HCT116 (cell line): ENCODE data around the gene NSUN7. TPM values are rescaled to one million over a fixed set of nuclear protein-coding genes. Genes with fewer than 3 reads are reported as not detected.

Experiments
- ATAC-seq: fragments of 200-7000 bp; cut with Tn5 transposase; 2 replicates; pipeline ENCODE4 v1.9.1; 2020; ENCODE audit warnings: mild to moderate bottlenecking, moderate library complexity
- BruUV-seq: library from RNA; stranded (reverse); fragments of 400-500 nt; replicated peaks from 2 replicates; lab custom pipeline; 2021; lab: Mats Ljungman, UMichigan
- CTCF ChIA-PET: fragments of 300-600 bp; sonication (Branson Sonifier 250); formaldehyde crosslinking; loops from one replicate; lab custom pipeline; 2021; ENCODE audit warnings: antibody characterized with exemption; lab: Charles Lee
- POLR2A ChIA-PET: fragments of 300-600, 350-600 bp; sonication (Branson Sonifier 250); formaldehyde crosslinking; loops from one replicate; lab custom pipeline; 2021; ENCODE audit warnings: antibody characterized with exemption; lab: Charles Lee
- RAD21 ChIA-PET, 2 experiments: fragments of 300-600 bp; sonication (Branson Sonifier 250); formaldehyde crosslinking; loops; one replicate each; lab custom pipeline; 2023; ENCODE audit warnings: low total read pairs in 2 of 2; ENCODE audit not compliant: uncharacterized antibody in 2 of 2, unreplicated experiment in 2 of 2, low non-redundant PET in 1 of 2; lab: Charles Lee
- DNase-seq: peaks from one replicate; pipeline ENCODE4 v3.0.0-alpha.2; 2010; ENCODE audit warnings: low read depth, low spot score
- H2AFZ ChIP-seq: fragments of 200-600 bp; shearing (Covaris generic), sonication (generic); 2 replicates; pipeline ENCODE4 v1.6.1; 2017; ENCODE audit warnings: low read depth, mixed run types, mixed read lengths, antibody characterized with exemption, low read length; ENCODE audit not compliant: poor library complexity, severe bottlenecking
- H3K27ac ChIP-seq: 2 replicates; pipeline ENCODE4 v1.5.1; 2012; ENCODE audit warnings: low read depth, low read length
- H3K27me3 ChIP-seq: fragments of 200-600 bp; sonication (generic); 2 replicates; pipeline ENCODE4 v1.6.1; 2016; ENCODE audit warnings: mixed run types, low read length, mixed read lengths; ENCODE audit not compliant: insufficient read depth
- H3K36me3 ChIP-seq, 2 experiments: fragments of 200-500 bp in 1 of 2; fragments of 200-600 bp in 1 of 2; sonication (Bioruptor generic) in 1 of 2; sonication (generic) in 1 of 2; 2 replicates each; pipeline versions ENCODE4 v1.5.1 to v1.6.1; 2014 to 2016; ENCODE audit warnings: low read length in 2 of 2, inconsistent platforms in 1 of 2, mixed read lengths in 1 of 2, mixed run types in 1 of 2; ENCODE audit not compliant: insufficient read depth in 2 of 2, control insufficient read depth in 1 of 2
- H3K4me1 ChIP-seq, 2 experiments: fragments of 200-600 bp in 1 of 2; sonication (generic) in 1 of 2; 2 replicates each; pipeline versions ENCODE4 v1.5.1 to v1.6.1; 2012 to 2017; ENCODE audit warnings: low read length in 2 of 2, inconsistent platforms in 1 of 2, mild to moderate bottlenecking in 1 of 2, mixed read lengths in 1 of 2, mixed run types in 1 of 2, moderate library complexity in 1 of 2; ENCODE audit not compliant: insufficient read depth in 2 of 2, control insufficient read depth in 1 of 2
- H3K4me2 ChIP-seq: fragments of 200-600 bp; sonication (generic); 2 replicates; pipeline ENCODE4 v1.6.1; 2017; ENCODE audit warnings: mixed run types, low read length, mixed read lengths
- H3K4me3 ChIP-seq, 2 experiments: fragments of 200-600 bp in 1 of 2; sonication (generic) in 1 of 2; replicated peaks in 1 of 2; 2 replicates each; pipeline ENCODE4 v1.5.1; 2011 to 2016; ENCODE audit warnings: low read length in 2 of 2, control low read depth in 1 of 2, low read depth in 1 of 2, mild to moderate bottlenecking in 1 of 2, mixed read lengths in 1 of 2, mixed run types in 1 of 2
- H3K79me2 ChIP-seq: fragments of 200-600 bp; sonication (generic); 2 replicates; pipeline ENCODE4 v1.6.1; 2017; ENCODE audit warnings: mild to moderate bottlenecking, mixed run types, low read length, moderate library complexity, mixed read lengths; ENCODE audit not compliant: insufficient read depth
- H3K9ac ChIP-seq: fragments of 200-600 bp; sonication (generic); 2 replicates; pipeline ENCODE4 v1.6.1; 2016; ENCODE audit warnings: low read length, mixed read lengths
- H3K9me2 ChIP-seq: fragments of 200-600 bp; sonication (generic), shearing (Covaris generic); 2 replicates; pipeline ENCODE4 v1.6.1; 2017; ENCODE audit warnings: mixed run types, mild to moderate bottlenecking, moderate library complexity; ENCODE audit not compliant: insufficient read depth
- H3K9me3 ChIP-seq, 2 experiments: fragments of 200-500 bp in 1 of 2; fragments of 200-600 bp in 1 of 2; sonication (Bioruptor generic) in 1 of 2; sonication (generic) in 1 of 2; 2 replicates each; pipeline ENCODE4 v1.6.1; 2014 to 2017; ENCODE audit warnings: low read length in 2 of 2, mixed read lengths in 2 of 2, inconsistent platforms in 1 of 2, low read depth in 1 of 2, mild to moderate bottlenecking in 1 of 2, mixed run types in 1 of 2, moderate library complexity in 1 of 2; ENCODE audit not compliant: control insufficient read depth in 1 of 2, insufficient read depth in 1 of 2
- H4K20me1 ChIP-seq: fragments of 200-600 bp; sonication (generic), shearing (Covaris generic); 2 replicates; pipeline ENCODE4 v1.6.1; 2017; ENCODE audit warnings: mixed run types, mild to moderate bottlenecking, moderate library complexity; ENCODE audit not compliant: insufficient read depth
- EZH2 ChIP-seq: fragments of 200-600 bp; sonication (generic); IDR thresholded peaks from 2 replicates; pipeline ENCODE4 v1.6.1; 2017; ENCODE audit warnings: antibody characterized with exemption, mixed run types
- EZH2phosphoT487 ChIP-seq: fragments of 200-600 bp; IDR thresholded peaks from 2 replicates; pipeline ENCODE4 v1.6.1; 2018; ENCODE audit warnings: antibody characterized with exemption, borderline replicate concordance
- FOSL1 ChIP-seq: IDR thresholded peaks from 2 replicates; pipeline ENCODE4 v1.6.1; 2012; ENCODE audit warnings: low read depth
- POLR2A ChIP-seq: IDR thresholded peaks from 2 replicates; pipeline ENCODE4 v1.7.0; 2011; ENCODE audit warnings: borderline replicate concordance; ENCODE audit not compliant: insufficient read depth, insufficient read length; ENCODE audit errors: extremely low read depth
- POLR2AphosphoS5 ChIP-seq: IDR thresholded peaks from 2 replicates; pipeline ENCODE4 v1.6.1; 2011; ENCODE audit warnings: mild to moderate bottlenecking, low read depth, low read length, moderate library complexity
- SIN3A ChIP-seq: IDR thresholded peaks from 2 replicates; pipeline ENCODE4 v1.6.1; 2012; ENCODE audit warnings: low read depth
- TCF7L2 ChIP-seq: IDR thresholded peaks from 2 replicates; pipeline ENCODE4 v1.7.0; 2011; ENCODE audit warnings: borderline replicate concordance, inconsistent platforms; ENCODE audit not compliant: insufficient read depth, insufficient read length; ENCODE audit errors: extremely low read depth
- ZFX ChIP-seq: fragments of 450-650 bp; IDR thresholded peaks from 2 replicates; pipeline ENCODE4 v1.6.1; 2017
- intact Hi-C: fragments of 100-400 bp; cut with micrococcal nuclease; formaldehyde crosslinking; loops from 2 replicates; pipeline ENCODE4 v1.10.0; 2022
- total RNA-seq: library from RNA; stranded (reverse); gene quantifications from one replicate; pipeline ENCODE4 v1.2.1, GENCODE V29; 2021; ENCODE audit not compliant: unreplicated experiment
- TF ChIP-seq, protein P1 (sequence below): IDR thresholded peaks from 2 replicates; pipeline ENCODE4 v1.6.1; 2012
- TF ChIP-seq, protein P2 (sequence below): IDR thresholded peaks from 2 replicates; pipeline ENCODE4 v1.6.1; 2012
- TF ChIP-seq, protein P3 (sequence below): IDR thresholded peaks from 2 replicates; pipeline ENCODE4 v1.6.1; 2012; ENCODE audit warnings: low read depth

NSUN7 gene
- total RNA-seq, 1 experiment from 2014 or later: 0.07 TPM

GRCh38 chr4:40842725-40843423 lies 93.1 kb downstream of the NSUN7 start:
- CTCF ChIA-PET: interaction anchor here (1.4 to 2.7 kb wide), 2 partner anchors 9 to 82 kb away, joined by 3 to 7 read pairs; no protein-coding TSS in a partner anchor
- intact Hi-C loops: no loop called here

More at GRCh38 chr4:40842725-40843423, 93.1 kb downstream of the NSUN7 start:
- Histone ChIP-seq H3K27ac (no peak overlapping the region), H3K9me2 (no peaks in the 10 kb centered on the region), H3K79me2 (no peaks in the 10 kb centered on the region; the same call in 1 of the 2 replicates), H3K4me2 (no peak overlapping the region), H4K20me1 (no peaks in the 10 kb centered on the region), H3K9ac (no peak overlapping the region), H3K36me3 (no peaks in the 10 kb centered on the region), H2AFZ (no peak overlapping the region), H3K9me3 (no peaks in the 10 kb centered on the region), H3K27me3 (no peaks in the 10 kb centered on the region), H3K4me3 (no peak overlapping the region), H3K4me1 (peaks cover 4 to 11% of the 10 kb centered on the region in 2 experiments; a peak in 3 of 4 replicates)
- POLR2A ChIA-PET: no interaction called here
- ATAC-seq (no peak), DNase-seq (no peak)
- RAD21 ChIA-PET: no interaction called here
- no TSS peak for BruUV-seq
- TF ChIP-seq, protein P1, sequence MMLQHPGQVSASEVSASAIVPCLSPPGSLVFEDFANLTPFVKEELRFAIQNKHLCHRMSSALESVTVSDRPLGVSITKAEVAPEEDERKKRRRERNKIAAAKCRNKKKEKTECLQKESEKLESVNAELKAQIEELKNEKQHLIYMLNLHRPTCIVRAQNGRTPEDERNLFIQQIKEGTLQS: no peak
- TF ChIP-seq ZFX (no peak), POLR2A (no peak), FOSL1 (no peak), POLR2AphosphoS5 (no peak), EZH2 (no peak), TCF7L2 (no peak), EZH2phosphoT487 (no peak), SIN3A (no peak)
- TF ChIP-seq, protein P2, sequence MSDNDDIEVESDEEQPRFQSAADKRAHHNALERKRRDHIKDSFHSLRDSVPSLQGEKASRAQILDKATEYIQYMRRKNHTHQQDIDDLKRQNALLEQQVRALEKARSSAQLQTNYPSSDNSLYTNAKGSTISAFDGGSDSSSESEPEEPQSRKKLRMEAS: no peak
- TF ChIP-seq, protein P3, sequence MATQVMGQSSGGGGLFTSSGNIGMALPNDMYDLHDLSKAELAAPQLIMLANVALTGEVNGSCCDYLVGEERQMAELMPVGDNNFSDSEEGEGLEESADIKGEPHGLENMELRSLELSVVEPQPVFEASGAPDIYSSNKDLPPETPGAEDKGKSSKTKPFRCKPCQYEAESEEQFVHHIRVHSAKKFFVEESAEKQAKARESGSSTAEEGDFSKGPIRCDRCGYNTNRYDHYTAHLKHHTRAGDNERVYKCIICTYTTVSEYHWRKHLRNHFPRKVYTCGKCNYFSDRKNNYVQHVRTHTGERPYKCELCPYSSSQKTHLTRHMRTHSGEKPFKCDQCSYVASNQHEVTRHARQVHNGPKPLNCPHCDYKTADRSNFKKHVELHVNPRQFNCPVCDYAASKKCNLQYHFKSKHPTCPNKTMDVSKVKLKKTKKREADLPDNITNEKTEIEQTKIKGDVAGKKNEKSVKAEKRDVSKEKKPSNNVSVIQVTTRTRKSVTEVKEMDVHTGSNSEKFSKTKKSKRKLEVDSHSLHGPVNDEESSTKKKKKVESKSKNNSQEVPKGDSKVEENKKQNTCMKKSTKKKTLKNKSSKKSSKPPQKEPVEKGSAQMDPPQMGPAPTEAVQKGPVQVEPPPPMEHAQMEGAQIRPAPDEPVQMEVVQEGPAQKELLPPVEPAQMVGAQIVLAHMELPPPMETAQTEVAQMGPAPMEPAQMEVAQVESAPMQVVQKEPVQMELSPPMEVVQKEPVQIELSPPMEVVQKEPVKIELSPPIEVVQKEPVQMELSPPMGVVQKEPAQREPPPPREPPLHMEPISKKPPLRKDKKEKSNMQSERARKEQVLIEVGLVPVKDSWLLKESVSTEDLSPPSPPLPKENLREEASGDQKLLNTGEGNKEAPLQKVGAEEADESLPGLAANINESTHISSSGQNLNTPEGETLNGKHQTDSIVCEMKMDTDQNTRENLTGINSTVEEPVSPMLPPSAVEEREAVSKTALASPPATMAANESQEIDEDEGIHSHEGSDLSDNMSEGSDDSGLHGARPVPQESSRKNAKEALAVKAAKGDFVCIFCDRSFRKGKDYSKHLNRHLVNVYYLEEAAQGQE: no peak
